OCI-LY1 (cell line): ENCODE results near the gene ATXN1.

Experiments used
- H2AFZ ChIP-seq: fragments of 200-600 bp; sonication (generic), shearing (Covaris generic); 2 replicates; pipeline ENCODE4 v1.6.0; 2014; ENCODE audit warnings: antibody characterized with exemption, mild to moderate bottlenecking, low read length
- H3F3A ChIP-seq: fragments of 200-600 bp; sonication (generic), shearing (Covaris generic); 2 replicates; pipeline ENCODE4 v1.6.0; 2014; ENCODE audit warnings: mild to moderate bottlenecking, antibody characterized with exemption, low read length, moderate library complexity; ENCODE audit not compliant: insufficient read depth
- H3K27ac ChIP-seq: fragments of 200-600 bp; sonication (generic); 2 replicates; pipeline ENCODE4 v1.5.1; 2014; ENCODE audit warnings: low read length, mixed run types, mild to moderate bottlenecking, low read depth; ENCODE audit not compliant: poor library complexity, severe bottlenecking
- H3K27me3 ChIP-seq: fragments of 200-600 bp; sonication (generic); 2 replicates; pipeline ENCODE4 v1.6.0; 2014; ENCODE audit warnings: antibody characterized with exemption, mild to moderate bottlenecking, low read length, moderate library complexity; ENCODE audit not compliant: insufficient read depth
- H3K36me3 ChIP-seq: fragments of 200-600 bp; sonication (generic); 2 replicates; pipeline ENCODE4 v1.6.1; 2014; ENCODE audit warnings: mild to moderate bottlenecking, antibody characterized with exemption, low read length, moderate library complexity, mixed read lengths; ENCODE audit not compliant: insufficient read depth
- H3K4me1 ChIP-seq: fragments of 200-600 bp; sonication (generic); 2 replicates; pipeline ENCODE4 v1.5.1; 2014; ENCODE audit warnings: mild to moderate bottlenecking, low read length, moderate library complexity; ENCODE audit not compliant: insufficient read depth, severe bottlenecking
- H3K4me2 ChIP-seq: fragments of 200-600 bp; sonication (generic), shearing (Covaris generic); 2 replicates; pipeline ENCODE4 v1.6.1; 2014; ENCODE audit warnings: low read length
- H3K4me3 ChIP-seq: fragments of 200-600 bp; sonication (generic); 2 replicates; pipeline ENCODE4 v1.5.1; 2014; ENCODE audit warnings: low read length, low read depth, mild to moderate bottlenecking, mixed read lengths; ENCODE audit not compliant: poor library complexity, severe bottlenecking
- H3K79me2 ChIP-seq: fragments of 200-600 bp; shearing (Covaris generic); 2 replicates; pipeline ENCODE4 v1.6.1; 2016; ENCODE audit warnings: mixed run types, low read length, mixed read lengths; ENCODE audit not compliant: insufficient read depth
- H3K9ac ChIP-seq: fragments of 200-600 bp; sonication (generic), shearing (Covaris generic); 2 replicates; pipeline ENCODE4 v1.6.1; 2014; ENCODE audit warnings: mild to moderate bottlenecking, low read length, mixed read lengths
- H3K9me2 ChIP-seq: fragments of 200-600 bp; sonication (generic), shearing (Covaris generic); 2 replicates; pipeline ENCODE4 v1.6.1; 2014; ENCODE audit warnings: low read depth, mild to moderate bottlenecking, low read length, mixed read lengths
- H3K9me3 ChIP-seq: fragments of 200-600 bp; shearing (Covaris generic); 2 replicates; pipeline ENCODE4 v1.6.1; 2014; ENCODE audit warnings: low read length, mixed read lengths
- H4K20me1 ChIP-seq: fragments of 200-600 bp; sonication (generic), shearing (Covaris generic); 2 replicates; pipeline ENCODE4 v1.6.0; 2016; ENCODE audit warnings: mild to moderate bottlenecking, low read length; ENCODE audit not compliant: insufficient read depth
- CTCF ChIP-seq: fragments of 200-600 bp; sonication (generic), shearing (Covaris generic); IDR thresholded peaks from 2 replicates; pipeline ENCODE4 v1.5.1; 2017; ENCODE audit warnings: mild to moderate bottlenecking, antibody characterized with exemption, low read length, moderate library complexity, mixed read lengths
- EZH2 ChIP-seq: fragments of 200-600 bp; sonication (generic), shearing (Covaris generic); IDR thresholded peaks from 2 replicates; pipeline ENCODE4 v1.8.0; 2017; ENCODE audit warnings: borderline replicate concordance, mixed run types, mild to moderate bottlenecking, antibody characterized with exemption, low read length, moderate library complexity, mixed read lengths

The ATXN1 gene

GRCh38 chr6:16623029-16623653 is 138.1 kb downstream of the ATXN1 start:
- Histone ChIP-seq H3K9me2 (no peaks in the 10 kb centered on the region), H3K79me2 (no peaks in the 10 kb centered on the region), H3K4me2 (no peak overlapping the region), H3K9ac (no peak overlapping the region), H3K4me1 (no peaks in the 10 kb centered on the region), H2AFZ (no peak overlapping the region), H3K27ac (no peak overlapping the region), H4K20me1 (no peaks in the 10 kb centered on the region), H3K27me3 (no peaks in the 10 kb centered on the region), H3K36me3 (no peaks in the 10 kb centered on the region), H3K9me3 (no peaks in the 10 kb centered on the region), H3F3A (no peaks in the 10 kb centered on the region), H3K4me3 (no peak overlapping the region)
- TF ChIP-seq CTCF (no peak), EZH2 (no peak)

DNA sequence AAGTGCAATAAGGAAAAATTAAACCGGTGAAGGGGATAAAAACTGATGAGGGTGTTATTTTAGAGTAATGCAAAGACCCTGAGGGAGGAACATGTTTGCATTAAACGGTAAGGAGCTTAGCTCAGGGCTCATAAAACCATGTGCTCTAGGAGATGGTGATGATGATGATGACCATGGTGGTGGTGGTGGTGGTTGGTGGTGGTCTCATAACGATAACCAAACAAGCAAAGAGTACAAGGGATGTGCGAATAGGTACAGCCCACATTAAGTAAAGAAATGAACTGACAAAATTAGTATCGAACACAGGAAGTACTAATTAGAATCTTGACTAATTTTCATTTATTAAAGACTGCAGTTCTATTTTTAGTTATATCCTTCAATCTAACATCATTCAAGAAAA is 139.1 kb downstream of the ATXN1 start:
- H3K36me3 ChIP-seq = no peaks in the 10 kb centered on the region
- H4K20me1 ChIP-seq = no peaks in the 10 kb centered on the region
- H3K4me1 ChIP-seq = no peaks in the 10 kb centered on the region
- H2AFZ ChIP-seq = no peak overlapping the region
- no peak overlapping the region for H3K4me2 ChIP-seq
- no peaks in the 10 kb centered on the region for H3F3A ChIP-seq
- TF ChIP-seq CTCF (no peak), EZH2 (no peak)
- H3K27ac ChIP-seq = no peak overlapping the region
- no peak overlapping the region for H3K4me3 ChIP-seq
- no peaks in the 10 kb centered on the region for H3K9me3 ChIP-seq
- no peaks in the 10 kb centered on the region for H3K79me2 ChIP-seq
- H3K27me3 ChIP-seq = no peaks in the 10 kb centered on the region
- H3K9me2 ChIP-seq = no peaks in the 10 kb centered on the region
- H3K9ac ChIP-seq = no peak overlapping the region

GRCh38 chr6:16621002-16621401 is 140.3 kb downstream of the ATXN1 start:
- Histone ChIP-seq H3K9me2 (no peaks in the 10 kb centered on the region), H3K9ac (no peak overlapping the region), H3K27ac (no peak overlapping the region), H3K4me2 (no peak overlapping the region), H2AFZ (no peak overlapping the region), H3K79me2 (no peaks in the 10 kb centered on the region), H4K20me1 (no peaks in the 10 kb centered on the region), H3K4me1 (no peaks in the 10 kb centered on the region), H3K9me3 (no peaks in the 10 kb centered on the region), H3K36me3 (no peaks in the 10 kb centered on the region), H3K27me3 (no peaks in the 10 kb centered on the region), H3K4me3 (no peak overlapping the region), H3F3A (no peaks in the 10 kb centered on the region)
- TF ChIP-seq CTCF (no peak), EZH2 (no peak)
